Stimulated activated CD4-positive, alpha-beta T cell treated with anti-CD3 and anti-CD28 coated beads, Interleukin-15, amount 100 ng/mL, for 24 hours (primary cell): ENCODE measurements around the gene SLC25A22.
A peak's percentile ranks its signal among the peaks of the same experiment; 100 is the strongest.

Experiments
- DNase-seq: peaks from one replicate; pipeline ENCODE4 v3.0.0-alpha.2; 2020

The SLC25A22 gene

DNA sequence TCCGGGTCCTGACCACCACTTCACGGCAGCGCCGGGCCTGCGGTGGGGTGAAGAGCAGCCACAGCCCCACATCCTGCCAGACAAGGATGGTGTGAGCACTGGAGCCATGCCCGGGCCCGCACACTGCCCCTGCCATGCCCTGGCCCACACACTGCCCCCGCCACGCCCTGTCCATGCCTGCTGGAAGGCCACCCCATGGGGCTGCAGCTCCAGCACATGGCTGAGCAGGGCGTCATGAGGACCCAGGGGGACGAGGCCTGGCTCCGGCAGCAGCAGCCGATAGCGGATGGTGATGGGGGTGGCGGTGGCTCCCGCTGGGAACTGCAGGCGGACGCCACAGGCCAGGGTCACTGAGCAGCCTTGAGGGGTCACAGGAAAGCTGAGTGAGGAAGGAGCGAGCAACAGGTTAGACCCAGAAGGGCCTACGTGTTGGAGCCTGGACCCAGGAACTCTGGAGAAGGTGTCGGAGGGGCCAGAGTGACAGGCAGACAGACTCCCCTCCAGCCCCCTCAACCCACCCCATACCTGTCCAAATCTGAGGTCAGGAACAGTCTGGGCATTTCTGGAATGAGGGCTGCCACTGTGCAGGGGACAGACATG, 4.0 kb upstream of the SLC25A22 start:
- no peak for DNase-seq

DNA sequence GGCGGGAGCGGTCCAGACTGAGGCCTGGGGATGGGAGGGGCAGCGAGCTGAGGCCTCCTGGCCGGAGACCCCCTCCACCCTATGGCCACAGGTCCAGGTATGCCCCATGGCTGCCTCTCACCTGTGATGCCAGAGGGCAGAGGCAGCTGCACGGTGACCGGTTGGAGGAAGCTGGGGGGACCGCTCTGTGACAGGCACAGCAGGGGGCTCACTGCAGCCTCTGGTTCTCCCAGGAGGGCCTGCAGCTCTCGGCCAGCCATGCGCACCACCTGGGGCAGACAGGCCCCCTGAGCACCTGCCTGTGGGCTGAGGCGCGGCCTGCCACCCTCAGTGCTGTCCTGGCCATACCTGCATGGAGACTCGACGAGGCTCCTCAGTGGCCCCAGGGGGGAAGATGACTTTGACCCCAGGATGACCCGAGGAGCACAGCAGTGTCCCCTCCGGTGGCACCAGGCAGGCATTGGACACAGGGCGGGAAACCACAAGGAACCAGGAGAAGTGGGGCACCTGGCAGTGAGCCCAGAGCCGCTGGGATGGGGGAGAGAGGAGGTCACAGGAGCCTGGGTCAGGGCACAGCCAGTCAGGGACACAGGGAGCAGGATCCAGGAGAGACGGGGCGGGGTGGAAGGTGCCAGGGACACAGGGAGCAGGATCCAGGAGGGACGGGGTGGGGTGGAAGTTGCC, 3.2 kb upstream of the SLC25A22 start:
- no peak for DNase-seq

DNA sequence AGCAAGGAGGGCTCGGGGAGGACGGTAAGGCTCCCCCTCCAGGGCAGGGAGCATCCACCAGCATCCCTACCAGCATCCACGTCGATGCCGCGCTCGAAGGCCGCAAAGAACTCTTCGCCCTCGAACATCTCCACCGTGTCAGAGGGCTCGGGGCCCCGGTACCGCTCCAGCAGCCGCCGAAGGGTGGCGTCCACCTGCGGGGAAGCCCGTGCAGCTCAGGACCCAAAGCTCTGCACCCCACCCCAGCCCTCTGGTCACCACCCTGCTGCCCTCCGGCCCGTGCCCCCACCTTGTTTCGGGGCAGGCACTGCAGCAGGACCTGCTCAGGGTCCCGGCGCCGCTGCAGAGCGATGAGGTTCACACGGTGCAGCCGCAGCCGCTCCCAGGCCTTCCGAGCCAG, 2.4 kb upstream of the SLC25A22 start:
- no peak for DNase-seq

DNA sequence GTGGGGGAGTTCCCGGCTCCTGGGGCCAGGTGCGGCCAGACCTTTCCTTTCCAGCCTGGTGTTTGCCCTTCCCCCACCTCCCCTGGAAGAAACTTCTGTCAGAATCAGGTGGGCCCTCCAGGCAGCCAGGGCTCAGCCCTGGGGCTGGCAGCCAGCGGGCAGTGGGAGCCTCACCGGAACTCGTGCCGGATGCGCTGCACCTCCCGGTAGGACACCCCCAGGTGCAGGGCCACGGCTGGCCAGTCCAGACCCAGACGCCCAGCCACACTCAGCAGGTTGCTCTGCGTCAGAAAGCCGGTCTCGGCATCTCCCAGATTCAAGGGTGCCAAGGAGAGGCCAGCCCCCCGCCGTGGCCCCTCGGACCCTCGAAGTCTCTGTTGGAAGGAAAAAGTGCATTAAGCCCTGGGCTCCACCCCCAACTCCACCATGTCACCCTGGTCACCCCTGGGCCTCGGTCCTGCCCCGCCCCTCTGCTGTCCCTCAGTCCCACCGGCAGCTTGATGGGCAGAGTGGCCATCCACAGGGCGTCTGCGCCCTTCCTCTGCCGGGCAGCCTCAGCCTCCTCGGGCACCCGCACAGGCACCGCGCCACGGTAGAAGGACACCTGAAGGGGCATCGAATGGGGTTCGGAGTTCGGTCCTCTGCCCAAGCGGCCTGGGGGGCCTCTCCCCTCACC, 1.7 kb upstream of the SLC25A22 start:
- DNase-seq = no peak

DNA sequence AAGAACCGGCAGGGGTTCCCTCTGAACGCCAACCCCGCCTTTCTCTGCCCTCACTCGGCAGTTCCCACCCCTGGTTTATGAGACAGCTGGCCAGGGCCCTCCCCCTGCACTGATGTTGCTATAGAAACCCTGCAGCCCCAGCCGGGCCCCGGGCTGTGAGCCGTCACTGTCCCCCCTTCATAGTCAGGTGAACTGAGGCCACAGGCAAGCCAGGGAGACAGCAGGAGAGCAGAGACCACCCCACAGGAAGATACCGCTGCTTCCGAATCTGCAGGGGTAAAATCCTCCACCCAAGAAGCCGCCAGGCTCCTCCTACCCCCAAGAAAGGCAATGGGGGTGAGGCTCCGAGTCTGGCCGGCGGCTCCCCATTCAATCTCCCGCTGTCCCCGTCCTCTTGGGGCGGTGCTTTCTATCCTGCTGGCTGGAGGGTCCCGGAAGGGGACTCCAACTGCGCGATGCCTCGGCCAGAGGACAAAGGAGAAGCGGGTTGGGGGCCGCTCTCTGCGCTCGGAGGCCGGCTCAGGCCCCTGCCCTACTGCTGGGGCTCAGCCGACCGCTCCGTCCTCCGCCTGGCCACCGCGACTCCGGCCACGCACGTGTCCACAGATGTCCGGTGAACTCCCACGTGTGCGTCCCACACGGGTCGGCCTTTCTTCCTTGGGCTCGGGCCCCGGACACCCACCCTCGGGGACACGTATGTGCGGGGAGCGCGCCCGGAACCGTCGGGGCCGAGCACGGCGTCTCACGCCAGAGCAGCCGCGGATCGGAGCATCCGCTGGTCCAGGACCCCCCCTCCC, 587 bp downstream of the SLC25A22 start:
- peak; percentile 86 for DNase-seq

DNA sequence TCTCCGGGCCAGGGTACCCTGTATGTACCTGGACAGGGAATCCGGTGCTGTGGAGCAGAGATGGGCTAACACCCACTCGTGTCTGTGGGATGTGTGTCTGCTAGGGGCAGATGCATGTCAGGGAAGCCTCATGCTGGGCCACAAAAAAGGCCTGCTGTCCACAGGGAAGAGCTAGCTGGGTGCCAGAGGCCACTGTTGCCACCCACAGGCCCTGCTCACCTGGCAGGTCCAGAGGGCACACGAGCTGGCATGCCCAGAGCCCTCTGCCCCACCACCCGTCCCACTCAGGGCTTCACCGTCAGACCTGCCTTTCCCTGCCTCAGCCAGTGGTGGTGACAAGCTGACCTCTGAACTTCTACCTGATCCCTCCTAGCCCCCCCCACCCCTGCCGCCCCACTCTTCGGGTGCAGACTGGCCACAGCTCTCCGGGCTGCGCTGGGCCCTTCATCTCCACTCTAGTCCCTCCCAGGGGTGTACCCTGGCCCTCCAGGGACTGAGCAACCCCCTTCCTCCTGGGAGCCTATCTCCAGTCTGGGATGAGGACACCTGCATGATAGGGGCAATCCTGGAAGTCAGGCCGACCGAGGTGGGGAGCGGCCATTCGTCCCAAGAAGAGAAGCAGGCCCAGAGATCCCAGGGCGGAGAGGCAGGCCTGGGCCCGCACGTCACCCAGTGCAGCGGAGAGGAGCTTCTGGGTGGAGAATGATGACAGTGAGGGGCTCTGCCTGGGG, 1.4 kb downstream of the SLC25A22 start:
- DNase-seq = no peak

DNA sequence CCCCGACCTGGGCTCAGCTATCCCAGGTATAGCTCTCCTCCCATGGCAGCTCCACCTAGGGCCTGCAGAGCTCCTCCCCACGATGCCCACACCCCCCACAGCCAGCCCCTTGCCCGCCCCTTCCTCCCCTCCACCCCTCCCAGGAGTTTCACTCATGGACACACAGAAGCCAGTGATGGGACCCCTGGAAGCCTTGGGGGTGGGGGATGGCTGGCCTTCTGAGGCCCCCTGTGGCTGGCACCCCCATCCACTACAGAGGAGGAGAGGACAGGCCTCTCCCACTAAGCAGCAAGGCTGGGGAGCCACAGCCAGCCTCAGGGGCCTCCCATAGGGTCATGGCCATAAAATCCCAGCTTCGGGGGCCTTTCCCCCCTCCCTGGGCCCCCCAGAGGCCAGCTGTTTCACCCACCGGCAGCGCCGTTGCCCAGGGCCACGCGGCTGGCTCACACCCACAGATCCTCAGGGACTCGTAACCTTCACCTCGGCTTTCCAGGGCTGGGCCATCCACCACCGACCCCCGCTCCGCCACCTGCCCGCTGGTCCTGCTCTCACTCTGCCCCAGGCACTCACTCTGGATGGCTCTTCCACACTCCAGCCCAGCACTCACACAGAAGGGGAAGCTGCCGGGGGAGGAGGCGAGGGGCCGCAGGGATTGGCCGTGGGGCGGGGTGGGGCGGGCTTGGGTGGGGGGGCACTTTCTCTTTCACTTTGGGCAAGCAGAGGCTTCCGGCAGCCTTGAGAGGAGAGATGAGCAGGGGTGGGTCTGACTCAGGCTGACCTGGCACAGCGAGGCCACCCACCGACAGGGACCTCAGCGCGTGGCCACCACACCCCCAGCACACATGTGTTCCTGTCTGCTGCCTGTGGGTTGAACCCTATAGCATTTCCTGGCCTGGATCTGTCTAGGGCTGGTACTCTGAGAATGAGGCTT, 2.2 kb downstream of the SLC25A22 start:
- peak; percentile 92 for DNase-seq

DNA sequence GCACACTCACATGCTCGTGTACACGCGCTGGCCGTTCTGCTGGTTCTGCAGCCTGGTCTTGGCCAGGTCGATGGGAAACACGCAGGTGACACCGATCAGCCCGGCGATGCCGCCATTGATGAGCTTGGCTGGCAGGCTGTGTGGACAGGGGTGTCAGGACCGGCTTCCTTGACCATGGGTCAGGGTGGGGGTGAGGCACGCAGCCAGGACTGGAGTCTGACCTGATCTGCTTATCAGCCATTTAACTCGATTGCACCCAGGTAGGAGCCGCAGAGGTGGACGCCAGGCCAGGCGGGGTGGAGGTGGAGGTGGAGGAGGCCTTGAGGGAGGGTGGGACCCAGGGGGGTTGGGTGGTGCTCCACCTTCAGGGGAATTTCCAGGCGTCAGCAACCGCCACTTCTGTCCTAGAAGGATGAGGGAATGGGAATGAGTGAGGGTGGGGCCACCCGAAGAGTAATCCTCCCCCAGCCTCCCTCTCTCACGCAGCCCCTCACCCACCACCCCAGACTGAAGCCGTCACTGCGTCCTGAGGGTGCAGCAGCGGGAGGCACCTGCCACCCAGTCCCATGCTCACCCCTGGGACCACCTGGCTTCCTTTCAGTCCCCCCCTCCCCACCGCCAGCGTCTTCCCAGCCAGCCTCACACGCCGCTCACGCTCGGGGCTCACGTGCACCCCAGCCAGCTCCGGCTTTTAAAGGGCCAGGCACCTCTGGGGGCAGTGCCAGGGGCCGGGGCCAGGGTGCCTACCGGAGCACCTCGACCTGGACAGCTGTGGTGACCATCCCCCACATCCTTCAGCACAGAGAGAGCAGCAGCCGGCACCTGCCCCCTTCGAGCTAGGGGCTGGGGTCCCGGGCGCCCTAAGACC, 3.1 kb downstream of the SLC25A22 start:
- no peak for DNase-seq

DNA sequence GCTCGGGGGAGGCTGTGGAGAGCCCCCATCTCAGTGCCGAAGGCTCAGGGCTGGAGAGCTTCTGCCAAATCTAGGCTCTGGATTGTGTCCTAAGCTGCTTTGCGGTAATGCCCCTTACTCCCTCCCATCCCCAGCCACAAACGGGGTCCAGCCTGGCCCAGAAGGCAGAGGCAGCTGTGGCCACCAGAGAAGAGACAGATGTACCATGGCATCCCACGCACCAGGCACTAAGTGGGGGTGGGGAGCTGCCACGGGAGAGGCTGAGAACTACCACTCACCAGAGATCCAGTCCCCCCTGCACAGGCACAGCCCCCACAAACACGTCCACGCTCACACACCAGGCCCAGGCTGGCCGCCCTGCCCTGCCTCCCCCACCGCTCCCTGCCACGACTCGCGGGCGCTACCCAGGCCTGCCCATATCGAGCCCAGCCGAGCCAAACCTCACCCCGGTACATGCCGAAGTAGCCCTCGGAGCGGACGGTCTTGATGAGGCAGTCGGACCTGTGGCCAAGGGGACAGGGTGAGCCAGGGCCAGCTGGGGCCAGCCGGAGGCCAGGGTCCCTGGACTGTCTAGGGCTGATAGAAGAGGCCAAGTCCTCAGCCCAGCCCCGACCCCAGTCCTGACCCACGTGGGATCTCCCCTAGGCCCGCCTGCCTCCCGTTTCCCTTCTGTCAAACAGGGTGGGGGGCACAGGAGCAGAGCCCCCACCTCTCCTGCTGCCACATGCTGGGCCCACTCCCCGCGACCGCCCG, 3.9 kb downstream of the SLC25A22 start:
- DNase-seq = no peak

DNA sequence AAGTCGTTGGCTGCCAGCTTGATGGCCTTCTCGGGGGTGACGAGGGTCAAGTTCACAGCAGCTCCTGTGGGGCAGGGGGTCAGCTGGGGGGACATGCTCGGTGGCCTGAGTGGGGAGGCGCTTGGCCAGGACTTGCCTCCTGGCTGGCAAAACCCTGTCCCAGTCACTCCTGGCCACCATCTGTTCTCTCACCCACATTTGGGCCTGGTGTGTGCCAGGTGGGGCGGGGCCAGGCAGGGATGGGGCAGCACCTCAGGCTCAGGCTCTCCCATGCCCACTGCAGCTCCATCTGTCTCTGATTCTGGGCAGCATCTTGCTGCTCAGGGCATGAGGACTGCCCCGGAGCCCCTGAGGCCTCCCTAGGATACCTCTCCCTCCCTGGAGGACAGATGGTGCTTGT, 4.5 kb downstream of the SLC25A22 start:
- no peak for DNase-seq

DNA sequence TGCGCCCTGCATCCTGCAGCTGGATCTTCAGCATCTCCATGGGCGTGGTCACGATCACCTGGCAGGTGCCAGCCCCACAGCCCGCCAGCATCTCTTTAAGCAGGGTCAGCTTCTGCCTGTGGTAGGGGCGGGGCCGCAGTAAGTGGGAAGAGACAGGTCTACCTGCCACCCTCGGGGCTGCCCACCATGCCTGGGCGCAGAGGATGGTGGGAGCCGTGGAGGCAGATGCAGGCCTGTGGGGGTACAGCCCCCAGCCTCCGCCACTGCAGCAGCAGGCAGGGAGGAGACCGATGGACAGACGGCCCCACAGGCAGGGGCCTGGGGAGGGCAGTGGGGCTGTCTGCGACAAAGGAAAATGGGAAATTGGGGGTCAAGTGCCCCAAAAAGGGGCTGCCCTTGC, 5.2 kb downstream of the SLC25A22 start:
- no peak for DNase-seq

DNA sequence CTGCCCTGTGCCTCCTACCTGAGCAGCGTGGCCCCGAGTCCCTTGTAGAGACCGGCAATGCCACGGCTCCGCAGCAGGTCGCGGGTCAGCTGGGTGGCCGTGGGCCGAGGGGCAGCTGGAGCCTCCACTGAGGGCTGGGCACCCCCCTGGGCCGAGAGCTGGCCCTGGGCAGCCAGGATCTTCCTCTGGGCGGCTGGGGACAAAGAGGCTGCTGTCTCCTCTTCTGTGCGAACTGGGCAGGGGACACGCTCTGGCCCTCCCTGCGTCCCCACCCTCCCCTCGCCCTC, 5.6 kb downstream of the SLC25A22 start:
- DNase-seq = no peak

DNA sequence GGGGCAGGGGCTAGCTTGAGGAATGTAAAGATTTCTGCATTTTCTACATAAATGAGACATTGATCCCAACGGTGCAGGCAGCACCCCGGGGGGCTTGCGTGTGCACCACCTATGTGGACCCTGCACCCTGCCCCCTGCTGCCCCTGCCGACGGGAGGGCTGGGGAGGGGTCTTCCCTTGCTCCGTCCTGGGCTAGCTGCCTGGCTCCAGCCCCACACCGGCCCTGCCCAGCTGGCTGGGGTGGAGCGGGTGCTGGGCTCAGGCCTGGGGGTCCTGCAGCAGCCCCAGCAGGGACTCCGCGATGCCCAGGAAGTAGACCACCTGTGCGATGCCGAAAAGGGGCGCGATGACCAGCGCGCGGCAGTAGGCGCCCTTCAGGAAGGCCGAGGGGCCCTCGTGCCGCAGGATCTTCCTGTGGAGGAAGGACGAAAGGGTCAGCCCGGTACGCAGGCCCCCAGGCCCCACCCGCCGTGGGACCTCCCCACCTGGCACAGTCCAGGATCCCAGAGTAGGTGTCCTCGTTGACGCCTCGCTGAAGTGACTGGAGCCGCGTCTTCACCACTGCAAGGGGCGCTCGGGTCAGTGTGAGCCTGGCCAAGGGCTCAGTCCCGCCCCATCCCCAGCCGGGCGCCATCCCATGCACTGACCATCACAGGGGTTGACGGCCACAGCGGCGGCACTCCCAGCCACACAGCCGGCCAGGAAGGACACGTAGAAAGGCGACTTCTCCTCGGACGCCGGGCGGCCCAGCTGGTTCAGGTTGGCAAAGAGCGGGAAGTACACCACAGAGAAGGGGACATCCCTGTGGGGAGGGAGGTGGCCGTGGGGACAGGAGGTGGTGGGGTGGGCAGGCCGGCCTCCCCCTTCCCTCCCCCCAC, 6.2 kb downstream of the SLC25A22 start:
- DNase-seq = no peak

DNA sequence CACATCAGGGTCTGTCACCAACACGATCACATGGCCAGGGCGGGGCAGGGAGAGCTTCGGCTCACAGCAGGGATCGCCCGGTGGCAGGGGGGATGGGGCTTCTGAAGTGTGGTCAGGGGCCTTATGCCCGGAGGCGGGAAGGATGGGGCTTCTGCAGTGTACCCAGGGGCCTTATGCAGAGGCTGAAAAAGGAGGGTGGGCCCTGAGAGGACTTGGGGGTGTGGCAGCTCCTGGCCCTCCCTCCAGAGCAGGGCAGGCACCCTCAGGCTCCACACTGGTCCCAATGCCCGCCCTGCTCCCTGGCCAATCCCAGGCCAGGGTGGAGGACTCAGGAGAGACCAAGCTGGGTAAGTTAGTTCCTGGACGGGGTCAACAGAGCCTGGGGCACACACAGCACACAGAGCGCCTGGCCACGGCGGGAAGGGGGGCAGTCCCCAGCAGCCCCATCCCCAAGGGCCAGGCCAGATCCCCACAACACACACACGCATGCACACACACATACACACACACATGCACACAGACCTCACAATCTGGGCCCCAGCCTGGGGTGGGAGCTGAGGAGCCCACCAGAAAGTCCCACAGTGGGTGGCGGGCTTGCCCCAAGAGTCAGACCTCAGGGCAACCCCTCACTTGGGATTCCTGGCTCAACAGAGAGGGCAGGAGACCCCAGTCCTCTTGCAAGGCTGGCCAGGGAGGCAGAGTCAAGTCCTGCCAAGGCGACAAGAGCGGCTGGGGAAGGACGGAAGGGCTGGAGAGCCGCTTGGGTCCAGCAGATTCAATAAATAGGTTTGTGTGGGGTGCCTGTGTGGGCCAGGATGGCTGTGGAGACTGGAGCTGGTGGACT, 7.1 kb downstream of the SLC25A22 start:
- no peak for DNase-seq

DNA sequence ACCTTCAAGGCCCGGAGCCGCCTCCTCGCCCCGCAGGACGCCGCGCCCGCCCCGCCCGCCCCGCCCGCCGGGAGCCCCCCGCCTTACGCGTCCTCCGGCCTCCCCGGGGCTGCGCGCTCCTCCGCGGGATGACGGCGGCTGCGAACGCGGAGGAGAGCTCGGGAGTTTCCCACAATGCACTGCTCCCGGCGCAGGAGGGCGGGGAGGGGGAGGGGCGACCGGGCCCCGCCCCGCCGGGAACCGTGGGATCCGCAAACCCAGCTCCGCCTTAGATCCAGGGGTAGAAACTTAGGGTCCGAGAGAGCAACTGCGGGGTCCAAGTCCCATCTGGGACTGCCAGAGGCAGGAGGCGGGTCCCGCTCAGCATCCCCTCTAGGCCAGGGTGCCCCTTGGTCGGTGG, 8.1 kb downstream of the SLC25A22 start, which contains the start of gene CEND1:
TSS of gene CEND1 (minus strand) at position 148 of the 400 bp plus-strand sequence. CDS start 1,514 bp downstream, outside the sequence.
- DNase-seq = peak; percentile 74

DNA sequence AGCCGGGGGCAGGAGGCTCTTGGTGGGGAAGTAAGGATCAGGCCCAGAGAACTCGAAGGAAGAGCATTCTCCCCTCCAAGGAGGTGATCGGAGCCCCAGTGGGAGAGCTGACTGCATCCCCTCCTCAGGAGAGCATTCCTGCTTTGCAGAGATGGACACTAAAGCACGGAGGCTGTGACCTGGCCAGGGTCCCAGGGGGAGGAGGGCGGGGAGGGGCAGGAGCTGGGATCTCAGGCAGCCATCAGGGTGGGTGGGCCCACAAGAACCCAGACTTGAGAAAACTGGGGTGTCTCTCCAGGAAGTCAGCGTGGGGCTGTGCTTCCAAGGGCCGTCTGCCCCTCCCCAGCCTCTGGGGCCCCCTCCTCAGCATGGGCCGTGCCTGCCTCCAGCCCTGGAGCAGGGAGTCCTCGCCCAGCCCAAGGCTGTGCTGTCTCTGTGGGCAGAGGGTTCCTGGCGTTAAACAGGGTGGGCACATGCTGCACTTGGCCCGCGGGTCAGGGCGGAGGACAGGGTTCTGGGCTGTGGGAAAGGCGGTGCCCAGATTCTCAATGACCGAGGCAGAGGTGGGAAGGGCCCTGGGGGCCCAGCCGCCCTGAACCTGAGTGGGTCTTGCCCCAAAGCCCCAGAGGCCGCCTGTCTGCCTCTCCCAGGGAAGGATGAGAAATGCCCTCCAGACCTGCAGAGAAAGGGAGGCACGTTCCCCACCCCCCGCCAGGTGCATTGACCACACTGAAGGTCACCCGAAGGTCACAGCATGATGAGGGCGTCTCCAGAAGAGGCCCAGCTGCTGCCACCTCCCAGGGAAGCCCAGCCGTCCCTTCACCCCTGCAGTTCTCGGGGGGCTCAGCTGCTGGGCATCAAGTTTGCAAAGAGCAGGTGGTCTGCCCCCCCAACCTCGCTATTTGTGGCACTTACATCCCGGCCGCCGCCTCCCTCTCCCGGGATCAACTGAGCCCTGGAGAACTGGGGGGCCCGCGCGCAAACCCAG, 8.8 kb downstream of the SLC25A22 start:
- no peak for DNase-seq
